Epithelial cell of esophagus (primary cell): ENCODE measurements around the gene C1orf167.
A peak's percentile ranks its signal among the peaks of the same experiment; 100 is the strongest.

ENCODE experiments used
- DNase-seq: peaks from one replicate; pipeline ENCODE4 v3.0.0; 2010; ENCODE audit warnings: low read depth
- H3K4me3 ChIP-seq: 2 replicates; pipeline ENCODE4 v1.5.1; 2011; ENCODE audit warnings: mild to moderate bottlenecking, low read length, control low read depth
- TF ChIP-seq, protein P1 (sequence below): IDR thresholded peaks from 2 replicates; pipeline ENCODE4 v1.5.1; 2011; ENCODE audit warnings: low read depth, mild to moderate bottlenecking, low read length, control low read depth, inconsistent platforms; ENCODE audit not compliant: insufficient read depth; ENCODE audit errors: missing control alignments

The C1orf167 gene

DNA sequence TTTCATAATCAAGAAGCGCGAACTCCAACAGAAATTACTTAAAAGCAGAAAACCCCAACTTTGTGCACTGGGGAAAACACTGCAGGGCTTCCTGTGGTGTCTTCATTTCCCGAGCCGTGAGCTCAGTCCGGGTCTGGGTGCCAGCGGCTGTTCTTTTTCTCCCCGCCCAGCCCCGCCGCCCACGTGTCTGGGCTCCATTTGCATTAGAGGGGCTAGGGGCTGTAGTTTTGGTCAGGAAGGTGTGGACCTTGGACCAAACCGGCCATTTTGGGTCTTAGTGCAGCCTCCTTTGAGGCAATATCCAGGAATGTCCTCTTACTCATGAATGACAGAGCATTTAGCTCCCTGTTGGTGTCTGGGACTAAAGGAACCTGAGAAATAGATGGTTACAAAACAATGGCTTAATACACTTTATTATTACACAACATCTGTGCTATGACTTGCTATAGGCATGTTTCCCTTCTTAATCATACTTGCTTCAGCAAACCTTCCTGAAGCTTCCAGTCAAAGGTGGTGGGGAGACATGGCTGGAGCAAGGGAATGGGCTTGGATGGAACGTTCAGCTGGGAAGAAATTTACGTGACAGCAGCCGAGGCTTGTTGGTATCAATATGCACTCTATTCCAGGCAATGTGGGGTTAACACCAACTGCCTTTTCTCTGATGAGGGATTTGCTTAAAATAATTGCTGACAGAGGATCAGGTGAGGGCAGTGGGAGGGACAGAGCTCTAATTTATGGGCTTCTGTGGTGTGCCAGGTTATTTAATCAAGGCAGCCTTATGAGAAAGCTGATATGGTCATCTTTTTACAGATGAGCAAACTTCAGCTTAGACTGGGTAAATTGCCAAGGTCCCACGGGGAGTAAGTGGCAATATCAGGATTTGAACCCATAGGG lies 25.0 kb upstream of the C1orf167 start:
- TF ChIP-seq, protein P1, sequence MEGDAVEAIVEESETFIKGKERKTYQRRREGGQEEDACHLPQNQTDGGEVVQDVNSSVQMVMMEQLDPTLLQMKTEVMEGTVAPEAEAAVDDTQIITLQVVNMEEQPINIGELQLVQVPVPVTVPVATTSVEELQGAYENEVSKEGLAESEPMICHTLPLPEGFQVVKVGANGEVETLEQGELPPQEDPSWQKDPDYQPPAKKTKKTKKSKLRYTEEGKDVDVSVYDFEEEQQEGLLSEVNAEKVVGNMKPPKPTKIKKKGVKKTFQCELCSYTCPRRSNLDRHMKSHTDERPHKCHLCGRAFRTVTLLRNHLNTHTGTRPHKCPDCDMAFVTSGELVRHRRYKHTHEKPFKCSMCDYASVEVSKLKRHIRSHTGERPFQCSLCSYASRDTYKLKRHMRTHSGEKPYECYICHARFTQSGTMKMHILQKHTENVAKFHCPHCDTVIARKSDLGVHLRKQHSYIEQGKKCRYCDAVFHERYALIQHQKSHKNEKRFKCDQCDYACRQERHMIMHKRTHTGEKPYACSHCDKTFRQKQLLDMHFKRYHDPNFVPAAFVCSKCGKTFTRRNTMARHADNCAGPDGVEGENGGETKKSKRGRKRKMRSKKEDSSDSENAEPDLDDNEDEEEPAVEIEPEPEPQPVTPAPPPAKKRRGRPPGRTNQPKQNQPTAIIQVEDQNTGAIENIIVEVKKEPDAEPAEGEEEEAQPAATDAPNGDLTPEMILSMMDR = no peak
- peak overlapping the region; percentile 96 for H3K4me3 ChIP-seq
- DNase-seq = peak; percentile 95

DNA sequence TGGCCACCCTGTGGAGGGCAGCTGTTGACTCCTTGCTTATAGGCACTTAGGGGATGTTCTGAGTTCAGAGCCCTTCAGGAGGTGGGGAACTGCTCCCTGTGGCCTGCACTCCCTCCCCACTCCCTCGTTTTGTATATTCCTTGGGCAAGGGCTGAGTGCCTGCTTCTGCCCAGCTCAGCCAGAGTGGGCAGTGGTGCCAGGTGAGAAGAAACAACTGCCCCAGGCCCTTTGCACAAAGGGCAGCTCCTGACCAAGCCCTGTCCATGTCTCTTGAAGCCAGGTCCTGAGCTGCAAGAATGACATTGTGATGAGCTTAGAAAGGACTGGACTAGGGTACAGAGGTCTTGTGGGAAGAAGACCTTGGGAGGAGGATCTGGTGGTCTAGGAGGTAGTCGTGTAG lies 23.9 kb upstream of the C1orf167 start:
- H3K4me3 ChIP-seq = no peak overlapping the region
- TF ChIP-seq, protein P1 = no peak
- no peak for DNase-seq

DNA sequence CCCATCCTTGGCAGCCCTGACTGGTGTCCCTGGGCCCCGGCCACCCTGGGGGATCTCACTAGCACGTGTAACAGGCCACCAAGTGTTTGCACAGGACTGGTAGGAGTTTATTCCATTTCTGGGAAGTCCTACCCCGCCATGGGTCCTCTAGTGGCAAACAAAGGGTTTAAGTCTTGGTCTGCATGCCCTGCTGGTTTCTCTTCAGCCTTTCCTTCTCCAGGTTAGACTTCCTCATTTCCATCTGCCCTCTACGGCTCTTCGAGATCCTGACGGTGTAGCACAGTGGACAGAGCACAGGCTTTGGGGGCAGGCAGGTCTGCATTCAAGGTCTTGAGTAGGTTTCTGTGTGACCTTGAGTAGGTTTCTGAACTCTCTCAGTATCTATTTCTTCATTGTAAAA lies 23.2 kb upstream of the C1orf167 start:
- TF ChIP-seq, protein P1 = no peak
- H3K4me3 ChIP-seq = no peak overlapping the region
- DNase-seq = no peak

GRCh38 chr1:11740258-11741192 lies 21.5 kb upstream of the C1orf167 start:
- TF ChIP-seq, protein P1 = no peak
- no peak overlapping the region for H3K4me3 ChIP-seq
- DNase-seq = no peak

DNA sequence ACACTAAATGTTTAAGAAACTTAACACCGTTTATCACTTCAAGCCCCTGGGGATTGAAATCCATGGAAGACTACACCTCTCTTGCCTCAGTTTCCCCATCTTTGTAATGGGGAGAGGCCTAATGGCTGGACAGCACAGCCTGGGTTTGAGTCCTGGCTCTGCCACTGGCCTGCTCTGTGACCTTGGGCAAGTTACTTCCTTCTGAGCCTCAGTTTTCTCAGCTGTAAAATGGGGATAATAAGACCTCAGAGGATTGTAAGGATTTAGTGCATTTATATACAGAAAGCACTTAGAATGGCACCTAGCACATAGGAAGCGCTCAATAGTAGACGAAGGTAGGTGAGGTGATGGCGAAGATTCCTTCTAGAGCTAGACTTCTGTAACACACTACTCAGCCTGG lies 20.5 kb upstream of the C1orf167 start:
- DNase-seq = no peak
- TF ChIP-seq, protein P1 = no peak
- H3K4me3 ChIP-seq = no peak overlapping the region

DNA sequence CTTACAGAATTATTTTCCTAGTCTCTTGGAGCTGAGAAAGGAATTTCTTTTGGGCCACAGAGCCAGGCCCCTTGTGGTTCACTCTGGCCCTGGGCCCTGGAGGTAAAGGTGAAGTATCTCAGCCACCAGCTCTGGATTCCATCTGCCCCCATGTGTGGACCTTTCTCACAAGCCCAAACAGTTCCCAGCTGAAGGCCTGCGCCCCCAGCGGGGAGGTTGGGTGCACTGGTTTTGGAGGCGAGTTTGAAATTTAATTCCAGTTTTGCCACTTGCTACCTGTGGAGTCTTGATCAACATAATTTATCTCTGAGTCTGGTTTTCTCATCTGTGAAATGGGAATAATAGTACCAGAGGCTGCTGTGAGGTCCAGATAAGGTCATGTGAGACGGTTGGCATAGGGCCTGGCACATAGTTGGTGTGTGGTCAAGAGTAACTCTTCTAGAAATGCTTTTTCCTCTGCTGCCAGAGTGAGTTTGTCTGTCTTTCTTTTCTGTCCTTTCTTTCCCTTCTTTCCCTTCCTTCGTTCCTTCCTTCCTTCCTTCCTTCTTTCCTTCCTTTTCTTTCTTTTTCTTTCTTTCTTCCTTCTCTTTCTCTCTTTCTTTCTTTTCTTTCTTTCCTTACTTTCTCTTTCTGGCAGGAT lies 20.0 kb upstream of the C1orf167 start:
- H3K4me3 ChIP-seq = no peak overlapping the region
- TF ChIP-seq, protein P1 = no peak

More for the DNA sequence above, 20.0 kb upstream of the C1orf167 start:
- DNase-seq = no peak
